ENCODE measurements around the gene TMEM132D.

DNA sequence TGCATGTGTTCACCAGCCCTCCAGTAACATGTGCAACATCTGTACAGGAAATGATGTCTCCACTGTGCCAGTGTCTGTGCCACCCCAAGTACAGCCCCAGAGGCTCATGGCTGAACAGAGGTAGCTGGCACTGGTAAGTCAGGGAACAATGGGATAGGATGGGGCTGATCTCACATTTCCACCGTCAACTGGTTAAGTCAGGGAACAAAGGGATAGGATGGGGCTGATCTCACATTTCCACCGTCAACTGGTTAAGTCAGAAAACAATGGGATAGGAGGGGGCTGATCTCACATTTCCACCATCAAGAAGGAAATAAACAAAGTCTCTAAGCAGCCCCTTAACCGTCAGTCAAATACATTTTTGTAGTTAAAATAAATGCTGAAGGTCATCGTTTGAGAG lies 246.6 kb downstream of the TMEM132D start:
- TF ChIP-seq, protein P1, sequence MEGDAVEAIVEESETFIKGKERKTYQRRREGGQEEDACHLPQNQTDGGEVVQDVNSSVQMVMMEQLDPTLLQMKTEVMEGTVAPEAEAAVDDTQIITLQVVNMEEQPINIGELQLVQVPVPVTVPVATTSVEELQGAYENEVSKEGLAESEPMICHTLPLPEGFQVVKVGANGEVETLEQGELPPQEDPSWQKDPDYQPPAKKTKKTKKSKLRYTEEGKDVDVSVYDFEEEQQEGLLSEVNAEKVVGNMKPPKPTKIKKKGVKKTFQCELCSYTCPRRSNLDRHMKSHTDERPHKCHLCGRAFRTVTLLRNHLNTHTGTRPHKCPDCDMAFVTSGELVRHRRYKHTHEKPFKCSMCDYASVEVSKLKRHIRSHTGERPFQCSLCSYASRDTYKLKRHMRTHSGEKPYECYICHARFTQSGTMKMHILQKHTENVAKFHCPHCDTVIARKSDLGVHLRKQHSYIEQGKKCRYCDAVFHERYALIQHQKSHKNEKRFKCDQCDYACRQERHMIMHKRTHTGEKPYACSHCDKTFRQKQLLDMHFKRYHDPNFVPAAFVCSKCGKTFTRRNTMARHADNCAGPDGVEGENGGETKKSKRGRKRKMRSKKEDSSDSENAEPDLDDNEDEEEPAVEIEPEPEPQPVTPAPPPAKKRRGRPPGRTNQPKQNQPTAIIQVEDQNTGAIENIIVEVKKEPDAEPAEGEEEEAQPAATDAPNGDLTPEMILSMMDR (IDR thresholded peaks at IDR 0.05; ENCODE audit: insufficient read depth, low read length, poor library complexity, severe bottlenecking) = no peak
- TF ChIP-seq EZH2phosphoT487 (conservative IDR thresholded peaks at IDR 0.05; ENCODE audit: low read length) = no peak

Measured in SU-DHL-6 (cell line).